T-helper 1 cell treated with Interleukin-12 subunit alpha and Interleukin-12 subunit beta and Interleukin-4 antibody, amounts not matched to agents 30 μg/mL and 1 μg/mL, for 36 hours (primary cell): Measurements from ENCODE around the gene PAPPA2.

ENCODE experiments used
- H3K27ac Mint-ChIP-seq: one replicate; pipeline ENCODE4 v1.8.0; 2021; ENCODE audit warnings: mild to moderate bottlenecking, mixed read lengths
- H3K27me3 Mint-ChIP-seq: one replicate; pipeline ENCODE4 v1.8.0; 2021; ENCODE audit warnings: low read depth, mixed read lengths
- H3K36me3 Mint-ChIP-seq: one replicate; pipeline ENCODE4 v1.8.0; 2021; ENCODE audit warnings: low read depth, mixed read lengths
- H3K4me1 Mint-ChIP-seq: one replicate; pipeline ENCODE4 v1.8.0; 2021; ENCODE audit warnings: low read depth, mixed read lengths
- H3K4me3 Mint-ChIP-seq: one replicate; pipeline ENCODE4 v1.8.0; 2021; ENCODE audit warnings: mild to moderate bottlenecking, moderate library complexity, mixed read lengths
- H3K9me3 Mint-ChIP-seq: one replicate; pipeline ENCODE4 v1.8.0; 2021; ENCODE audit warnings: mixed read lengths

PAPPA2 gene

DNA sequence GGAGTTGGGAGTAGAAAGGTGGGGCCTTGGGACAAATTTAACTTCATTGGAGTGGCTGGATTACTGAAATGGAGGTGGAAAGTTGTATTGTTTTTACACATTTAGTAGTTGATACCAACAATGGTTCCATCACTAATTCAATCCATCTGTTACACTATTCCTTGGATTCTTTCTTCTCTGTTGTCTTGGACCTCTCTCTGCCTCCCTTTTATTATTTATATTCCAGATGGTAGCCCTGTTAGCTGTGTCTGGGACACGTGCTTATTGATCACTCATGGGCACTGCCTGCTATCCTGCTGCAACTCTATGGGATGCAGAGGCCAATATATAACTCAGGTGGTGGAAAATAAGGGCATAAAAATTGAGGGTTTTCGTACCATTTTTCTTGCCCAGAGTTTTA is 346.3 kb downstream of the PAPPA2 start:
- Mint-ChIP-seq H3K9me3 (no peaks in the 10 kb centered on the region), H3K4me1 (no peaks in the 10 kb centered on the region), H3K4me3 (no peak overlapping the region), H3K36me3 (no peaks in the 10 kb centered on the region), H3K27me3 (no peaks in the 10 kb centered on the region), H3K27ac (no peak overlapping the region)

DNA sequence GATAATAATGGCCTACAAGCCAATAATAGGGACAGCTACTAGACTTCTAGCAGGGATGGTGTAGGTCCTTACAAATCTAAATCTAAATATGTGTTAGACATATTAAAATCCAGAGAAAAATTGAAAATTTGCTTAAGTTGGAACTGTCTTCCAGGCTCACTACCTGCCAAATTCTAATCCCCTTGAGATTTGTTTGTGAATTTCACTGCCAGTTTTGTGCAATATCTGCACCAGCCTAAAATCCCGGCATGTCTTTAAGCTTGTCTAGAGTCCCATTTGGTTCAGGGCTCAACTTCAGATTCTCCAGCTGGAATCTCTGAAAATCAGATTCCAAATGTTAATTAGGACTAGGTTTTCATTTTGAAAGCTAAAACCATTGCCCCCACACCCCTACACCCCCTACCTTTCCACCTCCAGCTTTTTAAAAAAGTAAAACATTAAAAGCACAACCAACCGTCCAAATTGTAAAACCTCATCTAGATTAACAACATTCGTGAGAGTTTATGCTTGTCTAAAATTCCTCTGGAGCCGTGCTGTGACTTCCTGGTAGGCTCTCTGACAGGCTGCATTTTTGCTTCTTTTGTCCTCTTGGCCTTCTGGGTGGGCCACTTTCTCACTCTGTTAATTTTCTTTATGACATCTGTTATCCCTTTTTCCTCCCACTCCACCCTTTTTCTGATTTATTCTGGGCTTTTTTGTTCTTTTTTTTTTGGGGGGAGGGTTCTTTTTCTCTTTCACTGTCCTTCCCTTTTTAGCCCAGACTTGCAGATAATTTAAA is 348.7 kb downstream of the PAPPA2 start:
- H3K36me3 Mint-ChIP-seq: no peaks in the 10 kb centered on the region

DNA sequence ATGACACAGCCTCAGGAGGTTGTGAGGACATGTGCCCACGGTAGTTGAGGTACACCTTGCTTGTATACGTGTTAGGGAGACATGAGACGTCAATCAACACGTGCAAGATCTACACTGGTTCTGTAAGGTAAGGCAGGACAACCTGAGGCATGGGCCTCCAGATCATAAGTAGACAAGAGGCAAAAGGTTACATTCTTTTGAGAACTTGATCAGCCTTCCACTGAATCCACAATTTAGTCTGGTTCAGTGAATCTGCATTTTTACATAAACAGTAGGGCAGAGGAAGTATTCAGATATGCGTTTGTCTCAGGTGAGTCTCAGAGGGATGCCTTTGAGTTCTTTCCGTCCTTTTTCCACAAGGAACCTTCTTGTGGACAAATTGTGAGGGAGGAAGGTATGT is 352.6 kb downstream of the PAPPA2 start:
- H3K27me3 Mint-ChIP-seq: no peaks in the 10 kb centered on the region
- no peaks in the 10 kb centered on the region for H3K36me3 Mint-ChIP-seq
- no peak overlapping the region for H3K27ac Mint-ChIP-seq
- H3K4me1 Mint-ChIP-seq: no peaks in the 10 kb centered on the region
- H3K9me3 Mint-ChIP-seq: no peaks in the 10 kb centered on the region
- H3K4me3 Mint-ChIP-seq: no peak overlapping the region

More for the DNA sequence above, 348.7 kb downstream of the PAPPA2 start:
- Mint-ChIP-seq H3K9me3 (no peaks in the 10 kb centered on the region), H3K27ac (no peak overlapping the region), H3K4me3 (no peak overlapping the region), H3K4me1 (no peaks in the 10 kb centered on the region), H3K27me3 (no peaks in the 10 kb centered on the region)

DNA sequence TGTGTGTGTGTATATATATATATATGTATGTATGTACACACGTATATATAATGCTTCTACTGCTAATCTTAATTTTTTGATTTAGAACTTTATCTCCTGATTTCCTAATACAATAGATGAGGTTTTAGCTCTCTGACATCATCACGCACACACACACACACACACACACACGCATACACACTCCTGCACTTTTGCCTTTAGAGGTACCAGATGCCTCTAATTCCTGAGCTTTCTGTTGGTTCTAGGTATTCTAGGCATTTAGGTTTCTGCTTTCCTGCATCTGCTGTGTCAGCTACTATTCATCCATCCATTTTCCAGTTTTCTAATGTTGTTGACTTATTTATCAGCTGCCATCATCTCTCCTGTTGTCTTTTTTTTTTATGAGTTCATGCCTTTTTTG is 353.3 kb downstream of the PAPPA2 start:
- no peaks in the 10 kb centered on the region for H3K27me3 Mint-ChIP-seq
- H3K36me3 Mint-ChIP-seq: no peaks in the 10 kb centered on the region
- no peak overlapping the region for H3K27ac Mint-ChIP-seq
- no peaks in the 10 kb centered on the region for H3K9me3 Mint-ChIP-seq
- H3K4me3 Mint-ChIP-seq: no peak overlapping the region
- no peaks in the 10 kb centered on the region for H3K4me1 Mint-ChIP-seq

DNA sequence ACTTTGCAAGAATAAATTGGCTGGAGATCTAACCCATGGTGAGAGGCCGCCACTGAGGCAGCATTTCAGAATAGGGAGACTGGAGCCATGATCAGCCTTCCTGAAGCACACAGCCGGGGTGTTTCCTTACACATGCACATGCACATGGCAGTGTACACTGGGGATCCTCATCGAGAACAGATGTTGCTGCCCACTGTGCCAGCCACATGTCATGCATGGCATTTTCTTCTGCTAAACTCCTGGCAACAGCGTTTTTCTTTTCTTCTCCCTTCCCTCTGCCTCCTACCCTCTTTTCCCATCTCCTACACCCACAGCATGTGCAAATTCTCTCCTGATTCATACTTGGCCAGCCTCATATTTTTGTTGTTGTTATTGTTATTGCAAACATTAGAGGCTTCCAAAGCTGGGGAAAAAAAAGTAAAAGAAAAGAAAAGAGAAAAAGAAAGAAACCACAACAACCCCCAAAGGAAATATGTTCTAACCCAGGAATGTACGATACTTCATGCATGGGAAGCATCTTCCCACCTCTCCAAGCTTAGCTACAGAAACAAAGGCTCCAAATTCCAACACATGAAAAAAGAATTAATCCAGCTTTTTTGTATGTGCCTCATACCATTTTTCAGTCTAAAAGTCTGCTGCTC is 357.5 kb downstream of the PAPPA2 start:
- H3K36me3 Mint-ChIP-seq: no peaks in the 10 kb centered on the region
- no peaks in the 10 kb centered on the region for H3K27me3 Mint-ChIP-seq
- H3K4me3 Mint-ChIP-seq: no peak overlapping the region
- no peaks in the 10 kb centered on the region for H3K9me3 Mint-ChIP-seq
- H3K27ac Mint-ChIP-seq: no peak overlapping the region
- no peaks in the 10 kb centered on the region for H3K4me1 Mint-ChIP-seq

DNA sequence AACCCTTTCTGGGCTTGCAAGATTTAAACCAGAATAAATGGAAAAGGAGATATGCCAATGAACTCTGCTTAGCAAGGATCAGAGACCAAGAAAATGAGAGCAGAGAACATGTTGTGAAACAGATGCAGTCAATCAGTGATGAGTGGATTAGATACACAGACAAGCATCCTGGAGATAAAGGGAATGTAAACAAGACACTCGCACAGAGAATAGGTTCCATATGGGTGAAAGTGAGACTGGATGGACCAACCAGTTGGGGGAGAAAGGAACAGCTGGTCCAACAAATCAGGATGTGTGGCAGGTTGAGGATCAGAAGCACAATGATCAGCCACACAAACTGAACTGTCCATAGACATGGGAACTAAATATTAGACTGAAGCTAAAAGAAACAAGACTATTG is 363.3 kb downstream of the PAPPA2 start:
- H3K9me3 Mint-ChIP-seq: no peaks in the 10 kb centered on the region
- no peaks in the 10 kb centered on the region for H3K27me3 Mint-ChIP-seq
- H3K4me3 Mint-ChIP-seq: no peak overlapping the region
- no peaks in the 10 kb centered on the region for H3K4me1 Mint-ChIP-seq
- H3K27ac Mint-ChIP-seq: no peak overlapping the region
- no peaks in the 10 kb centered on the region for H3K36me3 Mint-ChIP-seq

DNA sequence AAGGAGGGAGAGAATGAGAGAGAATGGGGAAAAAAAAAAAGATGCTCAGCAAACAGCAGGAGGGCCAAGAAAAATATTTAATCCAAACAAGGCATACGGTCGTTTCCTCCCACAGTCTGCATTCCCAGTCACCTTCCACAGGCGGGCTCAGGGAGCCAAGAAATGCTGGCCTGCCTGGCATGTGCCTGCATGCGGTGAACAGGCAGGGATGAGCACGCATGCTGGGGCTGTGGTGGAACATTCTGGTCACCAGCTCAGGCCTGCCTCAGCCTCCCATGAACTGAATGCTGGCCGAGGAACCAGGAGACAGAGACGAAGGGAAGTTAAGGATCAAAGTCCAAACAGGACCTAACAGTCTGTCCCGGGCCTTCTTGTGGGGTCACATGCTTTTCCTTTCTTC is 366.3 kb downstream of the PAPPA2 start:
- H3K27me3 Mint-ChIP-seq: no peaks in the 10 kb centered on the region

GRCh38 chr1:176831150-176831549 is 368.2 kb downstream of the PAPPA2 start:
- no peak overlapping the region for H3K4me3 Mint-ChIP-seq
- H3K4me1 Mint-ChIP-seq: no peaks in the 10 kb centered on the region
- no peak overlapping the region for H3K27ac Mint-ChIP-seq
- H3K27me3 Mint-ChIP-seq: no peaks in the 10 kb centered on the region
- H3K36me3 Mint-ChIP-seq: no peaks in the 10 kb centered on the region
- no peaks in the 10 kb centered on the region for H3K9me3 Mint-ChIP-seq

More for the DNA sequence above, 366.3 kb downstream of the PAPPA2 start:
- Mint-ChIP-seq H3K36me3 (no peaks in the 10 kb centered on the region), H3K4me3 (no peak overlapping the region), H3K27ac (no peak overlapping the region), H3K9me3 (no peaks in the 10 kb centered on the region), H3K4me1 (no peaks in the 10 kb centered on the region)

GRCh38 chr1:176837708-176838107 is 374.7 kb downstream of the PAPPA2 start:
- Mint-ChIP-seq H3K4me3 (no peak overlapping the region), H3K27me3 (no peaks in the 10 kb centered on the region), H3K4me1 (no peaks in the 10 kb centered on the region), H3K36me3 (no peaks in the 10 kb centered on the region), H3K27ac (no peak overlapping the region), H3K9me3 (no peaks in the 10 kb centered on the region)

GRCh38 chr1:176838276-176838995 is 375.5 kb downstream of the PAPPA2 start:
- no peaks in the 10 kb centered on the region for H3K4me1 Mint-ChIP-seq

DNA sequence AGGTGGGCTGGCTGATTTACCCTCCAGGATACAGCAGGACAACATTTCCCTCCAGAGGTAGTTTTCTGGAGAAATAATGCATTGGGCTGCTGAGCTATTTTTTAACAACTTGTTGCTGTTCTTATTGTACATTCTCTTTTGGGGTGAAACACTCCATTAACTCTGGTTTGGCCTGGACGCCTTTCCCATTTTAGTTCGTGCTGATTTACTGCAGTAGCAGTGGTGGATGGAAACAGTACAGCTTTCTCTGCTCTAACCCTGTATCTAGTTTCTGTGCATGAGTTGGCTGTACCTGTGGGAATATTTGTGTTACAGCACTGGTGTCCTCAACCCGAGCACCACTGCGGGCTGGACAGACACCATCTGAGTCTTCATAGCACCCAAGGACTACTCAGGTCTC is 376.2 kb downstream of the PAPPA2 start:
- Mint-ChIP-seq H3K4me3 (no peak overlapping the region), H3K36me3 (no peaks in the 10 kb centered on the region), H3K27ac (no peak overlapping the region), H3K9me3 (no peaks in the 10 kb centered on the region), H3K27me3 (no peaks in the 10 kb centered on the region), H3K4me1 (no peaks in the 10 kb centered on the region)

More at GRCh38 chr1:176838276-176838995, 375.5 kb downstream of the PAPPA2 start:
- no peaks in the 10 kb centered on the region for H3K36me3 Mint-ChIP-seq
- no peaks in the 10 kb centered on the region for H3K27me3 Mint-ChIP-seq
- H3K9me3 Mint-ChIP-seq: no peaks in the 10 kb centered on the region
- no peak overlapping the region for H3K27ac Mint-ChIP-seq
- no peak overlapping the region for H3K4me3 Mint-ChIP-seq

DNA sequence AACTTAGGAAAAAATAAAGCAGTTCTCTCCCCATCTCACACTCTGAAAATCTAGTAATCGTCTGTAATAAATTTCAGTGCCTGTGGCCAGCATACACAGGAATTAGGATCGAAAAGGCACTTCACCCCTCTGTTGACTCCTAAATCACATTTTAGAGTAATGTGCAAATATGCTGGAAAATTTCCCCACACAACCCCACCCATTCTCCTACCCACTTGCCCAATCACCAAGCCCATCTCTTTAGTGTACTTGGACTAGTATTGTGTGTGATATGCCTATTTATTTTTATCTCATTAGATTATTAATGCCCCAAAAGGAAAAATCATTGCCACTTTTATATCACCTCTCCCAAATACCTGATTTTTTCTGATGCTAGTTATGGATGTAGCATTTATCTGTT is 378.3 kb downstream of the PAPPA2 start:
- Mint-ChIP-seq H3K9me3 (no peaks in the 10 kb centered on the region), H3K27ac (no peak overlapping the region), H3K4me1 (no peaks in the 10 kb centered on the region), H3K27me3 (no peaks in the 10 kb centered on the region), H3K36me3 (no peaks in the 10 kb centered on the region), H3K4me3 (no peak overlapping the region)

DNA sequence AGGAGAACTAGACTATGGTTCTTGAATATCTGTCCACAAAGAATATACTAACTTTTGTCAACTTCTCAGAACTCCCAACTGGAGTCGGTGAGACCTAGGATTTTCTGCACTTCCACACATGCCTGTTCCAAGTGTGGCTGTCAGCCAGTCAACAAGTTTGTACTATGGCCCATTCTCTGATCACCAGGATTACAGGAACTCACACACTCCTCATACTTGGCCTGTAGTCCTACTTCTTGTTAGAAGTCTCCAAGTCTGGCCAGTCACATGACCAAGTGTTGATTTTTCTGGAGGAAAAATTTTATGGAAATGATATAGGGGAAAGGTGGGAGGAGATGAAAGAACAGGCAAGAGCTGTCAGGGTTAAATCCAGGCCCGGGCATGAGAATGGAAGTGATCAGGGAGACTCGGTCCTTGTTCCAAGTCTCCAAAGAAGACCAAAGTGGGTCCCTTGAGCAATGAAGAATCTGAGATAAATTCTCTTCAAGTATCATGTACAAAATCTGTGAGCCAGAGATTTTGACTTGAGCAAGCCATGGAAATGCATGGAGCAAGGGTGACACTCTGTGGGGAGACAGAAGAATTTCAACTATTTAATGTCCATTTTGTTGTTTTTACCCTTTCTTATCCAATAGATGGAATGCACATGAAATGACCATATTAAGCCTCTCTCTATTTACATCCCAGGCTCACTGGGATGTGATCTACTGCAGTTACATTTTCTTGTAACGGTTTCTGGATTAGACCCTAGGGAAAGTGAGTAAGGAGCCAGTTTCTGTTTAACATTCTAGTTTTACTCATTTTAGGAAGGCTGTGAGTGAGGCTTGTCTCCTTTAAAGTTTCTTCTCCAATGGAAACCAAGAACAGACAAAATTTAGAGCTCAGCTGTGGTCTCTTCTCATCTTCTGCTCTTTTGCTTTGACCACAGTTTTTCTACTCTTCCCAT is 380.6 kb downstream of the PAPPA2 start:
- no peaks in the 10 kb centered on the region for H3K36me3 Mint-ChIP-seq
- no peak overlapping the region for H3K4me3 Mint-ChIP-seq
- no peaks in the 10 kb centered on the region for H3K9me3 Mint-ChIP-seq
- no peaks in the 10 kb centered on the region for H3K27me3 Mint-ChIP-seq
- no peaks in the 10 kb centered on the region for H3K4me1 Mint-ChIP-seq
- H3K27ac Mint-ChIP-seq: no peak overlapping the region

GRCh38 chr1:176847052-176847451 is 384.1 kb downstream of the PAPPA2 start:
- Mint-ChIP-seq H3K4me1 (no peaks in the 10 kb centered on the region), H3K4me3 (no peak overlapping the region), H3K9me3 (no peaks in the 10 kb centered on the region), H3K27me3 (no peaks in the 10 kb centered on the region), H3K27ac (no peak overlapping the region), H3K36me3 (no peaks in the 10 kb centered on the region)
